GM13976 (cell line): ENCODE measurements around the gene GABRG3.

Source experiments
- DNase-seq: peaks from one replicate; pipeline ENCODE4 v3.0.0; 2012; ENCODE audit warnings: low spot score
- CTCF ChIP-seq: IDR thresholded peaks from 2 replicates; pipeline ENCODE4 v1.5.1; 2012; ENCODE audit warnings: borderline replicate concordance, mild to moderate bottlenecking; ENCODE audit not compliant: insufficient read depth; ENCODE audit errors: extremely low read depth, missing control alignments, control extremely low read depth
- in situ Hi-C: fragments of 300-500 bp; cut with MboI; formaldehyde crosslinking; loops from one replicate; pipeline ENCODE4 v1.12.0; 2022; ENCODE audit warnings: low sequenced_read_pairs, mixed read lengths, inconsistent platforms; ENCODE audit not compliant: unreplicated experiment

Gene GABRG3

GRCh38 chr15:27062951-27063350, 92.0 kb downstream of the GABRG3 start:
- in situ Hi-C loops = no loop called here
- DNase-seq = no peak
- no peak for TF ChIP-seq CTCF

- no peak for DNase-seq
- no peak for TF ChIP-seq CTCF
- in situ Hi-C loops = no loop called here
These were observed 93.1 kb downstream of the GABRG3 start for GRCh38 chr15:27064080-27064479.

- in situ Hi-C loops = no loop called here
- TF ChIP-seq CTCF = no peak
- no peak for DNase-seq
These were observed 94.2 kb downstream of the GABRG3 start for GRCh38 chr15:27065151-27065550.

GRCh38 chr15:27065785-27066184, 94.8 kb downstream of the GABRG3 start:
- no peak for TF ChIP-seq CTCF
- in situ Hi-C loops = no loop called here
- no peak for DNase-seq

- in situ Hi-C loops = no loop called here
These were observed 95.5 kb downstream of the GABRG3 start for GRCh38 chr15:27066446-27066845.

GRCh38 chr15:27067175-27067574, 96.2 kb downstream of the GABRG3 start:
- no peak for TF ChIP-seq CTCF
- in situ Hi-C loops = no loop called here
- no peak for DNase-seq

More at GRCh38 chr15:27066446-27066845, 95.5 kb downstream of the GABRG3 start:
- TF ChIP-seq CTCF = no peak
- no peak for DNase-seq

GRCh38 chr15:27070841-27071240, 99.9 kb downstream of the GABRG3 start:
- in situ Hi-C loops = no loop called here
- TF ChIP-seq CTCF = no peak
- DNase-seq = no peak
